GM18951 (cell line): ENCODE data around the gene PPP1R10.
A peak's percentile ranks its signal among the peaks of the same experiment; 100 is the strongest.
"Not testable (repeated sequence)": the region's sequence is repeated elsewhere in the genome, so short reads cannot be mapped to it uniquely, and the experiment has no call there.

Source experiments
- POLR2A ChIP-seq: IDR thresholded peaks from 4 replicates; pipeline ENCODE4 v1.6.1; 2011; ENCODE audit warnings: mild to moderate bottlenecking; ENCODE audit not compliant: insufficient read length, insufficient read depth; ENCODE audit errors: extremely low read depth
- in situ Hi-C: fragments of 300-500 bp; cut with MboI; formaldehyde crosslinking; loops from one replicate; pipeline ENCODE4 v1.12.0; 2022; ENCODE audit warnings: low sequenced_read_pairs, mixed read lengths, inconsistent platforms; ENCODE audit not compliant: unreplicated experiment

Gene PPP1R10

DNA sequence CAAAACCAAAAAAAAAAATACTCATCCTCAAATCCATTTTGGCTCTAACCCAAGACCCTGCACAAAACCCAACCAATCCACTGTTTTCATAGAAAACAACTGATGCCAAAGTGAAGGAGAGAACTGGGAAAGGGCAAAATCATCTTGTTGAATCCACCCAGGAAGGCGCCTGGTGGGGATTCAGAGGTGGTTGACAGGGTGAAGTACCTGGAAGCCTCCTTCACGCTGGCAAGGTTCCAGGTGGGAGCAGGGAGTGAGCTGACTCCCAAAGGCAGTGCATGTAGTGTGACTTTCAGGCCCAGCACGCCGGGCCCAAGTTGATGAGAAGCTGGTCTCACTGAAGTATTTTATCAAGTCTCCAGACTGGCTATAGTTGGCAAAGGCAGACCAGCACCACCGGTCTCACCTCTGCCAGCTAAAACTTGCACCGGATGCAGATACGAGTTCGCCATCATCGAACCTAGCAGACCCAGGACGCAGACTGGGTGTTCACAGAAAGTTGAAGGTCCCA is 16.5 kb downstream of the PPP1R10 start:
- in situ Hi-C loops: no loop called here
- peak; percentile 17 for TF ChIP-seq POLR2A

DNA sequence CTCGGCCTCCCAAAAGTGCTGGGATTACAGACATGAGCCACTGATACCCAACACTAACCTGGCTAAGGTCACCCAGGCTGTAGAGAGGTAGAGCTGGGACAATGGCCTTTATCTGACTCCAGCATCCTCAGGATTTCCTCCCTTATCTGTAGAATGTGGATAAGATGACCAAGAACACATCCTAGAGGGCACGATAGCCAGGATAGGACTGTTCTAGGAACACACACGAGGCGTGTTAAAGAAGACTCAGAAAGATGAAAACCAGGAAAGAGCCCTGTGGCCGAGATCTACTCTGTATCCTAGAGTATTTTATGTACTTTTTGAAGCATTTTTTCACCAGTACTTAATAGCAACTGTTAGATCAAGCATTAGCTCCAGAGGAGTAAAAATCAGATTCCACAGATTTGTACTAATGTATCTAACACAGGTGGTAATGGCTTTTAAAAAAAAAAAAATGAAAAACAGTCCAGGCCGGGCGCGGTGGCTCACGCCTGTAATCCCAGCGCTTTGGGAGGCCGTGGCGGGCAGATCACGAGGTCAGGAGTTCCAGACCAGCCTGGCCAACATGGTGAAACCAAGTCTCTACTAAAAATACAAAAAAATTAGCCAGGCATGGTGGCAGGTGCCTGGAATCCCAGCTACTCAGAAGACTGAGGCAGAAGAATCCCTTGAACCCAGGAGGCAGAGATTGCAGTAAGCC is 17.3 kb downstream of the PPP1R10 start:
- in situ Hi-C loops: no loop called here
- TF ChIP-seq POLR2A: no peak

- TF ChIP-seq POLR2A: no peak
- in situ Hi-C loops: no loop called here
Measured at GRCh38 chr6:30598912-30599624, 18.0 kb downstream of the PPP1R10 start.

DNA sequence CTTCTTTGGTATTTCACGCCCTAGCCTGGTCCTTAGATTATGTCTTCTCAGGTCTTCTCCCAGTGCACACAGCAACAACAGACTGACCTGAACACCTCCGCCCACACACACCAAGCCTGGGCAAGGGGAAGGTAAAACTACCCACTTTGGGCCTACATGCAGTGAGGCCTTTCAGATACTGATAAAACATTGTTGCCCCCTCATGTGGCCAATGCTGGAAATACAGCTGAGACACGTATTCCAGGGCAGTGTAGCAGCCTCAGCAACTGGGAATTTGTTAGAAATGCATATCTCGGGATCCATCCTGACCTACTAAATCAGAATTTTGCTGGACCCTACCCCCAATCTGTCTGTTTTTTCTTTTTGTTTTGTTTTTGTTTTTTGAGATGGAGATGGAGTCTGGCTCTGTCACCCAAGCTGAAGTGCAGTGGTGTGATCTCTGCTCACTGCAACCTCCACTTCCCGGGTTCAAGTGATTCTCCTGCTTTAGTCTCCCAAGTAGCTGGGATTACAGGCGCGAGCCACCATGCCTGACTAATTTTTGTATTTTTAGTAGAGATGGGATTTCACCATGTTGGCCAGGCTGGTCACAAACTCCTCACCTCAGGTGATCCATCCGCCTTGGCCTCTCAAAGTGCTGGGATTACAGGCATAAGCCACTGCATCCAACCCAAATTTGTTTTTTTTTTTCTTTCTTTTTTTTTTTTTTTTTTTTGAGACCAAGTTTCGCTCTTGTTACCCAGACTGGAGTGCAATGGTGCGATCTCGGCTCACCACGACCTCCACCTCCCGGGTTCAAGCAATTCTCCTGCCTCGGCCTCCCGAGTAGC is 19.5 kb downstream of the PPP1R10 start:
- in situ Hi-C loops: not testable (repeated sequence)

- in situ Hi-C loops: no loop called here
- TF ChIP-seq POLR2A: no peak
Measured at GRCh38 chr6:30592287-30592686, 24.8 kb downstream of the PPP1R10 start.

GRCh38 chr6:30591008-30591407 is 26.0 kb downstream of the PPP1R10 start:
- in situ Hi-C loops: no loop called here
- no peak for TF ChIP-seq POLR2A

DNA sequence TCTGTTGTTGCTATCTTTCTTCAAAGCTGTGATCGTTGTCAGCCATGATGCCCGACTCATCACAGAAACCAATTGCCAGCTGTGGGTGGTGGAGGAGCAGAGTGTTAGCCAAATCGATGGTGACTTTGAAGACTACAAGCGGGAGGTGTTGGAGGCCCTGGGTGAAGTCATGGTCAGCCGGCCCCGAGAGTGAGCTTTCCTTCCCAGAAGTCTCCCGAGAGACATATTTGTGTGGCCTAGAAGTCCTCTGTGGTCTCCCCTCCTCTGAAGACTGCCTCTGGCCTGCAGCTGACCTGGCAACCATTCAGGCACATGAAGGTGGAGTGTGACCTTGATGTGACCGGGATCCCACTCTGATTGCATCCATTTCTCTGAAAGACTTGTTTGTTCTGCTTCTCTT is 26.5 kb downstream of the PPP1R10 start:
- no peak for TF ChIP-seq POLR2A
- in situ Hi-C loops: no loop called here

DNA sequence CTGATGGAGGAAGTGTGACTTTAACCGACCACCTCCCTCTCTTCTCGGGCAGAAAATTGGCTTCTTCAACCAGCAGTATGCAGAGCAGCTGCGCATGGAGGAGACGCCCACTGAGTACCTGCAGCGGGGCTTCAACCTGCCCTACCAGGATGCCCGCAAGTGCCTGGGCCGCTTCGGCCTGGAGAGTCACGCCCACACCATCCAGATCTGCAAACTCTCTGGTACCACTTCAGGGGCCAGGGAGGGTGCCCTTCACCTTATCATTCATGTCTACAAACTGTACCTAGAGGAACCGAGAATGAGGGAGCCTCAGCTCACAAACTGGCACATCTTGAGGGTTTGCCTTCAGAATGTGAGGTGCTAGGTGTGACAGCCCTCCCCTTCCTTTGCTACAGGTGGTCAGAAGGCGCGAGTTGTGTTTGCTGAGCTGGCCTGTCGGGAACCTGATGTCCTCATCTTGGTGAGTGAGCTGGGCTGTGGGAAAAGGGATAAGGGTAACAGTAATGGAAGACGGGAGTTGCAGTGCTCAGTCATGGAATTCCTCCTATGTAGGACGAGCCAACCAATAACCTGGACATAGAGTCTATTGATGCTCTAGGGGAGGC is 27.2 kb downstream of the PPP1R10 start:
- TF ChIP-seq POLR2A: no peak
- in situ Hi-C loops: no loop called here

- no peak for TF ChIP-seq POLR2A
- in situ Hi-C loops: no loop called here
Measured at GRCh38 chr6:30583921-30584320, 33.1 kb downstream of the PPP1R10 start.

DNA sequence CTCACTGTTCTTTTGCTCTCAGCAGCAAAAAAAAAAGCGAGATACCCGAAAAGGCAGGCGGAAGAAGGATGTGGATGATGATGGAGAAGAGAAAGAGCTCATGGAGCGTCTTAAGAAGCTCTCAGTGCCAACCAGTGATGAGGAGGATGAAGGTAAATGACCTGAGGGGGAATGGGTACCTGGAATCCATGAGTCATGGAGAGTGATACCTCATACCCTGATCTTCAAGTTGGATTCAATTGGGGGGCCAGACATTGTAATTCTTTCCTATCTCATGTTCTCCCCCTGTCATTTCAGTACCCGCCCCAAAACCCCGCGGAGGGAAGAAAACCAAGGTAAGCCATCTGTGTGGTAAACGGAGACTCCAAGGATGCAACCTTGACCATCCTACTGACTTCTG is 39.0 kb downstream of the PPP1R10 start:
- in situ Hi-C loops: no loop called here
- no peak for TF ChIP-seq POLR2A

DNA sequence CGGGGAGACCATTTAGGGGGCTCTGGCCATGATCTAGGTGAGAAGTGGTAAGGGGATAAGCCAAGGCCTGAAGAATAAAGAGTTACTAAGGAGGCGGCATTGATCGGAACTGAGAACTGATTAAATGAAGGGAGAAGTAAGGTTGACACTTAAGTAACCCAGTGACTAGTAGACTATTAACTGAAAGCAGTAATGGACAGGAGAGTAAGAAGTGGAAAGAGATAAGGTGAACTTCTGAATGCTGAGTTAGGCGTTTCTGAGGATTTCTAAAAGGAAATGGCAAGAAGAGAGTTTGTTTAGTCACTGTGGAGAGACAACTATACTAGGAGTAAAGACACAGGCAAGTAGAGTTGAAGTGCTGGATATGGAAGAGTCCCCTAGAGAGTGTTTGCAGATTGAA is 43.9 kb downstream of the PPP1R10 start:
- no peak for TF ChIP-seq POLR2A
- in situ Hi-C loops: no loop called here

DNA sequence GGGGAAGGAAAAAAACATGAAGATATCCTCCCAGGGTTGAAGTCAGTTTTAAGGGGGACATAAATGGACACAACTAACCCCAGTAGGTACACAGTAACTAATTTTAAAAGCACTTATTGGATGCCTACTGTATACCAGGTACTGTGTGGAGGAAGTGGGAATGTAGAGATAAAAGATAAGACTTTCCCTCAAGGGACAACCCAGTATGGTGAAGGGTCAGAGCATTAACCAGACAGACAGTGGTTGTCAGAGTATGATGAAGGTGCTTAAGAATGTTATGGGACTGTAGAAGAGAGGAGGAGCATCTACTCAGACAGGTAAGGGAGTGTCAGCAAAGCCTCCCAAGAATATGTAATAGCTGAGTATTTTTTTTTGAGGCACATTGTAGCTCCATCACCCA is 44.9 kb downstream of the PPP1R10 start:
- in situ Hi-C loops: no loop called here
- no peak for TF ChIP-seq POLR2A

DNA sequence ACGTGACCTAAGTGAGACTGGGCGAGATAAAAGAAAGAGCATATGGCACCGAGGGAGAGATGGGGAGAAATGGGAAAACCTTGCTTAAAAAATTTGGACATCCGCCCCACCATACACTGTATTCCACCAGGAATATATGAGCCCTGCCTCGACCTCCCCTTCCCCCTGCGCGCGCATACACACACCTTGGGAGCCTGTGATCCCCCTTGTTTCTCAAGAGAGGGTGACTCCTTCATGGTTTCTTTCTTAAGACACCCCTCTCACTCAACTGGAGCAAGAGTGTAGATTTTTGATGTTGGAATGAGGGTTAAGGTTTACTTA is 45.3 kb downstream of the PPP1R10 start:
- no peak for TF ChIP-seq POLR2A
- in situ Hi-C loops: no loop called here
